ENCODE results near the gene ATP10A. TPM values are rescaled to one million over a fixed set of nuclear protein-coding genes. Genes with fewer than 3 reads are reported as not detected.

Gene ATP10A
- total RNA-seq, 1 donor from 2014 or later = 0.58 TPM

GRCh38 chr15:25849157-25849921, 13.8 kb downstream of the ATP10A start:
- Histone ChIP-seq H3K9me3 (replicated peaks) (no peaks in the 10 kb centered on the region), H3K27me3 (ENCODE audit: low read depth) (peaks cover 70% of the 10 kb centered on the region), H3K36me3 (no peaks in the 10 kb centered on the region), H3K4me3 (peak overlapping the region; percentile 59), H3K4me1 (peaks cover 25% of the 10 kb centered on the region), H3K27ac (replicated peaks) (peak overlapping the region; percentile 73)
- no peak for DNase-seq
- intact Hi-C loops (cut with micrococcal nuclease) = no loop called here
- TF ChIP-seq, protein P1, sequence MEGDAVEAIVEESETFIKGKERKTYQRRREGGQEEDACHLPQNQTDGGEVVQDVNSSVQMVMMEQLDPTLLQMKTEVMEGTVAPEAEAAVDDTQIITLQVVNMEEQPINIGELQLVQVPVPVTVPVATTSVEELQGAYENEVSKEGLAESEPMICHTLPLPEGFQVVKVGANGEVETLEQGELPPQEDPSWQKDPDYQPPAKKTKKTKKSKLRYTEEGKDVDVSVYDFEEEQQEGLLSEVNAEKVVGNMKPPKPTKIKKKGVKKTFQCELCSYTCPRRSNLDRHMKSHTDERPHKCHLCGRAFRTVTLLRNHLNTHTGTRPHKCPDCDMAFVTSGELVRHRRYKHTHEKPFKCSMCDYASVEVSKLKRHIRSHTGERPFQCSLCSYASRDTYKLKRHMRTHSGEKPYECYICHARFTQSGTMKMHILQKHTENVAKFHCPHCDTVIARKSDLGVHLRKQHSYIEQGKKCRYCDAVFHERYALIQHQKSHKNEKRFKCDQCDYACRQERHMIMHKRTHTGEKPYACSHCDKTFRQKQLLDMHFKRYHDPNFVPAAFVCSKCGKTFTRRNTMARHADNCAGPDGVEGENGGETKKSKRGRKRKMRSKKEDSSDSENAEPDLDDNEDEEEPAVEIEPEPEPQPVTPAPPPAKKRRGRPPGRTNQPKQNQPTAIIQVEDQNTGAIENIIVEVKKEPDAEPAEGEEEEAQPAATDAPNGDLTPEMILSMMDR (IDR thresholded peaks at IDR 0.05; ENCODE audit: borderline replicate concordance) = no peak

DNA sequence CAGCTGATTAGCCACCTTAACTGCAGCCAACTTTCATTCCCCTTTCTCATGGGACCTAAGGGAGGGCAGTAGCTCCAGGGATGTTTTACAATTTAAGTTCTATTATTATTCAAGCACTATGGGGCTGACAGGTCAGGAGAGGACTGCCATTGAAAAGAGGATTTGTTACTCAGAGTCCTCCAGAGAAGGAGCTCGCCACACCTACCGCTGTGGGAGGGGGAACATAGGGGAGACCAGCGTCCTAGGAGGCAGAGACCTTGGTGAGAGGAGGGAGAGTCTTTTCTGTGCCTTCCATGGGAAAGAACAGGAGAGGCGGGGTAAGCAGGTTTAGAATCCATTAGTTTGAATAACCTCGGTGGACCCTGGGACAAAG, 14.4 kb downstream of the ATP10A start:
- DNase-seq = no peak
- intact Hi-C loops (cut with micrococcal nuclease) = no loop called here
- Histone ChIP-seq H3K4me1 (peaks cover 25% of the 10 kb centered on the region), H3K36me3 (no peaks in the 10 kb centered on the region), H3K27me3 (ENCODE audit: low read depth) (peaks cover 71% of the 10 kb centered on the region), H3K9me3 (replicated peaks) (no peaks in the 10 kb centered on the region), H3K4me3 (peak overlapping the region; percentile 59), H3K27ac (replicated peaks) (peak overlapping the region; percentile 73)
- TF ChIP-seq, protein P1 (IDR thresholded peaks at IDR 0.05; ENCODE audit: borderline replicate concordance) = no peak

DNA sequence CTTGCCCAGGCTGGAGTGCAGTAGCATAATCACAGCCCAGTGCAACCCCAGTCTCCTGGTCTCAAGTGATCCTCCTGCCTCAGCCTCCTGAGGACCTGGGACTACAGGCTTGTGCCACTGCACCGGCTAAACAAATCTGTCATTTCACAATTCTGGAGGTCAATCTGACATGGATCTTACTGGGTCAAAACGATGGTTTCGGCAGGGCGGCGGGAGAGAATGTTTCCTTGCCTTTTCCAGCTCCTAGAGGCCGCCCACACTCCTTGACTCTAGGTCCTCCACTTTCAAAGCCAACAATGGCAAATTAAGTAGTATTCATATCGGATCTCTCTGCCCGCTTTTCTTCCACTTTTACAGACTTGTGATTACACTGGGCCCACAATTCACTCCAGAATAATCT, 14.8 kb downstream of the ATP10A start:
- TF ChIP-seq, protein P1 (IDR thresholded peaks at IDR 0.05; ENCODE audit: borderline replicate concordance) = no peak
- no peak overlapping the region for H3K4me3 ChIP-seq
- peaks cover 76% of the 10 kb centered on the region for H3K27me3 ChIP-seq (ENCODE audit: low read depth)
- peaks cover 25% of the 10 kb centered on the region for H3K4me1 ChIP-seq
- intact Hi-C loops (cut with micrococcal nuclease) = no loop called here
- no peak for DNase-seq
- no peak overlapping the region for H3K27ac ChIP-seq (replicated peaks)
- H3K36me3 ChIP-seq = no peaks in the 10 kb centered on the region
- no peaks in the 10 kb centered on the region for H3K9me3 ChIP-seq (replicated peaks)

DNA sequence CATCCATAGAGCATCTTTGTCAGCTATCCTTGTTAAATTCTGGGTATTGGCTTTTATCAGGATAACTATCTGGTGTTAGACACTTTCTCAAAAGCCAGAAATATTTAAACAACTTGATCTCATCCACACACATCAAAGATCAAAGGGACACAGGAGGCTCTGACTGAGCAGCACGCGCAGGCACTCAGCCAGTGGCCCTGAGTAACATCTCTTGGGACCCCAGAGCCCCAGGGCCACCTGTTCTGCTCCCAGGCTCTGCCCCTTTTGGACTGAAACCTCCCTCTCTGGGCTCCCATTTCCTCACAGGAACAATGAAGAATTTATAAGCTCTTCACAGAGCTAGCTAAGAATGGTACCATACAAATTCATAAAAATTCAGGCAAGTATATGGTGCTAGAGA, 16.1 kb downstream of the ATP10A start:
- no peak for DNase-seq
- H3K4me1 ChIP-seq = peaks cover 25% of the 10 kb centered on the region
- H3K9me3 ChIP-seq (replicated peaks) = no peaks in the 10 kb centered on the region
- H3K4me3 ChIP-seq = no peak overlapping the region
- H3K27me3 ChIP-seq (ENCODE audit: low read depth) = peaks cover 80% of the 10 kb centered on the region
- intact Hi-C loops (cut with micrococcal nuclease) = no loop called here
- no peak overlapping the region for H3K27ac ChIP-seq (replicated peaks)
- H3K36me3 ChIP-seq = no peaks in the 10 kb centered on the region
- TF ChIP-seq, protein P1 (IDR thresholded peaks at IDR 0.05; ENCODE audit: borderline replicate concordance) = no peak

GRCh38 chr15:25846377-25846776, 16.8 kb downstream of the ATP10A start:
- no peak for DNase-seq
- no peaks in the 10 kb centered on the region for H3K36me3 ChIP-seq
- H3K9me3 ChIP-seq (replicated peaks) = no peaks in the 10 kb centered on the region
- intact Hi-C loops (cut with micrococcal nuclease) = no loop called here
- peaks cover 74% of the 10 kb centered on the region for H3K27me3 ChIP-seq (ENCODE audit: low read depth)
- no peak overlapping the region for H3K27ac ChIP-seq (replicated peaks)
- TF ChIP-seq, protein P1 (IDR thresholded peaks at IDR 0.05; ENCODE audit: borderline replicate concordance) = no peak
- peaks cover 25% of the 10 kb centered on the region for H3K4me1 ChIP-seq
- H3K4me3 ChIP-seq = no peak overlapping the region

Measured in left ventricle myocardium inferior (tissue), 1 donor.